IMR-90 (cell line): ENCODE data around the gene SLC35F3. TPM values are rescaled to one million over a fixed set of nuclear protein-coding genes. Genes with fewer than 3 reads are reported as not detected.

Experiments used
- ATAC-seq: fragments of 200-7000 bp; cut with Tn5 transposase; 2 replicates; pipeline ENCODE4 v1.9.1; 2020; ENCODE audit warnings: low read depth, mild to moderate bottlenecking, moderate library complexity
- BruUV-seq: library from RNA; stranded (reverse); fragments of 400-500 nt; replicated peaks from 2 replicates; lab custom pipeline; 2021; lab: Mats Ljungman, UMichigan
- CTCF ChIA-PET: fragments of 300-600 bp; formaldehyde crosslinking; extraction: SDS; loops from one replicate; lab custom pipeline; 2021; ENCODE audit warnings: antibody characterized with exemption; lab: Yijun Ruan, JAX
- POLR2A ChIA-PET: fragments of 300-600 bp; sonication (Branson Sonifier 250); formaldehyde crosslinking; loops from one replicate; lab custom pipeline; 2022; ENCODE audit warnings: antibody characterized with exemption; ENCODE audit not compliant: unreplicated experiment; lab: Charles Lee
- DNase-seq: peaks from one replicate; pipeline ENCODE4 v3.0.0; 2013
- H2AFZ ChIP-seq: replicated peaks from 2 replicates; pipeline ENCODE3; 2013; ENCODE audit warnings: low read length, mild to moderate bottlenecking; ENCODE audit not compliant: poor library complexity
- H2AK5ac ChIP-seq: 2 replicates; pipeline ENCODE4 v1.6.1; 2013; ENCODE audit warnings: low read depth, low read length, inconsistent platforms
- H2AK9ac ChIP-seq: replicated peaks from 2 replicates; pipeline ENCODE3; 2013; ENCODE audit warnings: mild to moderate bottlenecking, low read depth, low read length, moderate library complexity; ENCODE audit not compliant: poor library complexity
- H2BK120ac ChIP-seq: 2 replicates; pipeline ENCODE4 v1.6.1; 2013; ENCODE audit warnings: low read depth, low read length, inconsistent platforms
- H2BK15ac ChIP-seq: 3 replicates; pipeline ENCODE4 v1.6.1; 2013; ENCODE audit warnings: low read depth, low read length, inconsistent platforms
- H2BK20ac ChIP-seq: 2 replicates; pipeline ENCODE4 v1.6.1; 2013; ENCODE audit warnings: low read depth, mild to moderate bottlenecking, inconsistent platforms, low read length, moderate library complexity
- H2BK5ac ChIP-seq: 2 replicates; pipeline ENCODE4 v1.6.1; 2013; ENCODE audit warnings: mild to moderate bottlenecking, low read depth, low read length, inconsistent platforms; ENCODE audit not compliant: poor library complexity, severe bottlenecking
- H3K14ac ChIP-seq: replicated peaks from 2 replicates; pipeline ENCODE4 v1.6.1; 2013; ENCODE audit warnings: low read depth, low read length, inconsistent platforms
- H3K18ac ChIP-seq: 2 replicates; pipeline ENCODE4 v1.6.1; 2013; ENCODE audit warnings: low read depth, low read length, control low read depth
- H3K23ac ChIP-seq: 2 replicates; pipeline ENCODE4 v1.6.1; 2013; ENCODE audit warnings: low read depth, low read length, inconsistent platforms
- H3K27ac ChIP-seq: 2 replicates; pipeline ENCODE4 v1.5.1; 2013; ENCODE audit warnings: mild to moderate bottlenecking, control low read depth, low read length; ENCODE audit not compliant: insufficient read depth
- H3K27me3 ChIP-seq: 2 replicates; pipeline ENCODE4 v1.6.1; 2013; ENCODE audit warnings: low read length; ENCODE audit not compliant: control insufficient read depth, insufficient read depth
- H3K36me3 ChIP-seq: 2 replicates; pipeline ENCODE4 v1.6.1; 2013; ENCODE audit warnings: low read length, mixed read lengths; ENCODE audit not compliant: control insufficient read depth, insufficient read depth
- H3K4ac ChIP-seq: 2 replicates; pipeline ENCODE4 v1.6.1; 2013; ENCODE audit warnings: low read depth, low read length, inconsistent platforms
- H3K4me1 ChIP-seq: 2 replicates; pipeline ENCODE4 v1.6.1; 2013; ENCODE audit warnings: low read length, mixed read lengths; ENCODE audit not compliant: control insufficient read depth, insufficient read depth
- H3K4me2 ChIP-seq: 2 replicates; pipeline ENCODE4 v1.6.1; 2013; ENCODE audit warnings: low read depth, mild to moderate bottlenecking, control low read depth, low read length, moderate library complexity
- H3K4me3 ChIP-seq: 2 replicates; pipeline ENCODE4 v1.5.1; 2013; ENCODE audit warnings: low read depth, mild to moderate bottlenecking, control low read depth, low read length, moderate library complexity; ENCODE audit not compliant: insufficient read depth
- H3K56ac ChIP-seq: 2 replicates; pipeline ENCODE4 v1.6.1; 2013; ENCODE audit warnings: low read length, inconsistent platforms; ENCODE audit not compliant: insufficient read depth; ENCODE audit errors: extremely low read depth
- H3K79me1 ChIP-seq, 2 experiments: 2 replicates each; pipeline ENCODE4 v1.6.1; 2013; ENCODE audit warnings: low read length in 2 of 2, inconsistent platforms in 1 of 2, low read depth in 1 of 2
- H3K9ac ChIP-seq: 2 replicates; pipeline ENCODE4 v1.6.1; 2013; ENCODE audit warnings: low read depth, low read length, control low read depth
- H3K9me1 ChIP-seq: 2 replicates; pipeline ENCODE4 v1.6.1; 2013; ENCODE audit warnings: low read length, inconsistent platforms; ENCODE audit not compliant: insufficient read depth
- H3K9me3 ChIP-seq: 2 replicates; pipeline ENCODE4 v1.6.1; 2013; ENCODE audit warnings: low read length; ENCODE audit not compliant: control insufficient read depth, insufficient read depth
- H4K20me1 ChIP-seq: 2 replicates; pipeline ENCODE4 v1.6.1; 2013; ENCODE audit warnings: low read length, inconsistent platforms; ENCODE audit not compliant: insufficient read depth
- H4K5ac ChIP-seq: 2 replicates; pipeline ENCODE4 v1.6.1; 2013; ENCODE audit warnings: mild to moderate bottlenecking, low read depth, low read length, control low read depth
- H4K8ac ChIP-seq, 2 experiments: 2 replicates each; pipeline ENCODE4 v1.6.1; 2013; ENCODE audit warnings: low read depth in 2 of 2, low read length in 2 of 2, control low read depth in 1 of 2, inconsistent platforms in 1 of 2
- H4K91ac ChIP-seq: 2 replicates; pipeline ENCODE4 v1.6.1; 2013; ENCODE audit warnings: low read depth, low read length, inconsistent platforms; ENCODE audit not compliant: insufficient read depth
- BHLHE40 ChIP-seq: fragments of 150-350 bp; IDR thresholded peaks from 2 replicates; pipeline ENCODE4 v1.6.1; 2016; ENCODE audit warnings: mild to moderate bottlenecking, low read depth, low read length
- CEBPB ChIP-seq: IDR thresholded peaks from 2 replicates; pipeline ENCODE4 v1.6.1; 2012; ENCODE audit warnings: low read depth, low read length, improper control_type of control experiment
- FOS ChIP-seq: fragments of 150-350 bp; IDR thresholded peaks from 2 replicates; pipeline ENCODE4 v1.6.1; 2016; ENCODE audit warnings: low read depth, low read length
- MAFK ChIP-seq: IDR thresholded peaks from 2 replicates; pipeline ENCODE4 v1.6.1; 2012; ENCODE audit warnings: low read depth, low read length, improper control_type of control experiment
- MAZ ChIP-seq: IDR thresholded peaks from 2 replicates; pipeline ENCODE4 v1.6.1; 2012; ENCODE audit warnings: low read depth, mild to moderate bottlenecking, low read length, improper control_type of control experiment, moderate library complexity, borderline replicate concordance
- MXI1 ChIP-seq: IDR thresholded peaks from 2 replicates; pipeline ENCODE4 v1.6.1; 2012; ENCODE audit warnings: low read depth, mild to moderate bottlenecking, low read length, moderate library complexity, borderline replicate concordance
- NFE2L2 ChIP-seq: fragments of 150-350 bp; IDR thresholded peaks from 2 replicates; pipeline ENCODE4 v1.6.1; 2016; ENCODE audit warnings: low read depth, mild to moderate bottlenecking, low read length
- POLR2A ChIP-seq: IDR thresholded peaks from 2 replicates; pipeline ENCODE4 v1.6.1; 2012; ENCODE audit warnings: mild to moderate bottlenecking, low read depth, low read length
- RAD21 ChIP-seq: IDR thresholded peaks from 2 replicates; pipeline ENCODE4 v1.6.1; 2012; ENCODE audit warnings: low read length, improper control_type of control experiment
- RCOR1 ChIP-seq: IDR thresholded peaks from 2 replicates; pipeline ENCODE4 v1.6.1; 2012; ENCODE audit warnings: mild to moderate bottlenecking, low read length, improper control_type of control experiment; ENCODE audit not compliant: insufficient replicate concordance
- SMC3 ChIP-seq: fragments of 150-350 bp; IDR thresholded peaks from 2 replicates; pipeline ENCODE4 v1.6.1; 2016; ENCODE audit warnings: low read depth, mild to moderate bottlenecking, antibody characterized with exemption, low read length, moderate library complexity
- WGBS, 2 experiments: methylation state at CpG; one replicate each; pipeline versions ENCODE4 v1.1.5 to v1.1.7; 2013; ENCODE audit warnings: missing lambda C conversion rate in 2 of 2; ENCODE audit not compliant: insufficient read length in 1 of 2; ENCODE audit errors: extremely low coverage in 2 of 2; 5-methylcytosine and 5-hydroxymethylcytosine counted together
- dilution Hi-C: fragments of 300-500 bp; cut with HindIII; formaldehyde crosslinking; loops from one replicate; pipeline ENCODE4 v1.14.3; 2018; ENCODE audit warnings: low sequenced_read_pairs; ENCODE audit not compliant: unreplicated experiment
- in situ Hi-C: fragments of 300-500 bp; cut with MboI; formaldehyde crosslinking; loops from 3 replicates; pipeline ENCODE4 v1.14.3; 2019; ENCODE audit warnings: low sequenced_read_pairs, inconsistent platforms, mixed read lengths
- intact Hi-C: fragments of 100-400 bp; cut with micrococcal nuclease; formaldehyde crosslinking; loops from 2 replicates; pipeline ENCODE4 v1.10.0; 2022
- polyA plus RNA-seq, 3 experiments: library from polyadenylated mRNA; depleted of rRNA; stranded (reverse); fragments of >200 nt; gene quantifications; 2 replicates each; pipeline ENCODE4 v1.2.3, GENCODE V29; 2012; ENCODE audit warnings: low replicate concordance in 1 of 3
- total RNA-seq: library from RNA; depleted of rRNA; stranded (reverse); fragments of >200 nt; gene quantifications from 2 replicates; pipeline ENCODE4 v1.2.3, GENCODE V29; 2012
- TF ChIP-seq, protein P1 (sequence below): conservative IDR thresholded peaks from 2 replicates; pipeline ENCODE4 v1.5.1; 2012; ENCODE audit warnings: mild to moderate bottlenecking, low read depth, low read length, improper control_type of control experiment
- TF ChIP-seq, protein P2 (sequence below): fragments of 150-350 bp; IDR thresholded peaks from 2 replicates; pipeline ENCODE4 v1.6.1; 2016; ENCODE audit warnings: low read depth, mild to moderate bottlenecking, low read length, moderate library complexity, borderline replicate concordance
- TF ChIP-seq, protein P3 (sequence below): fragments of 150-350 bp; IDR thresholded peaks from 2 replicates; pipeline ENCODE4 v1.6.1; 2017; ENCODE audit warnings: mild to moderate bottlenecking, antibody characterized with exemption, low read length, low read depth

Gene SLC35F3
- total and polyA plus RNA-seq, 2 of the 4 experiments (the other 2 are of a cell fraction): under 0.01 to 0.17 TPM

DNA sequence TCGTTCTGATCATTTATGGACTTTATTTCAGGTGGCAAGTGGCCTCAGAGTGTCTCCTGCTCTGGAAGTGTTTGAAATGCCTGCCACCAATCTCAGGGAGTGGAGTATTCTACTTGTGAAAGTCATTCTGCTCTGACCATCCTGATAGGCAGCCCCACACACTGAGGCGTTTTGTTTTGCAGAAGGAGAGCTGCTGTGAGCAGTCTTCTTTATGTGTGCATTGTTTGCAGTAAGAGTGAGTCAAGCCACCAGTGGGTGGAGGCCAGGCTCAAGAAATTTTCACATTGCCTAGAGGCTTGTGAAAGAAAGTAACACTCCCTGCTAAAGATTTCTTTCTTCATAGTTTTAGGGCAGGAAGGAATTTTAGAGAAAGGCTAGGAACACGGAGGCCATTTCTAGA, 204.4 kb downstream of the SLC35F3 start:
- Histone ChIP-seq H2AK5ac (no peak overlapping the region), H3K23ac (no peak overlapping the region), H3K56ac (no peak overlapping the region), H2BK15ac (no peak overlapping the region), H3K9ac (no peak overlapping the region), H4K20me1 (no peaks in the 10 kb centered on the region), H4K8ac (no peak overlapping the region), H2BK20ac (no peak overlapping the region), H2BK5ac (no peak overlapping the region), H3K36me3 (no peaks in the 10 kb centered on the region), H2AFZ (no peak overlapping the region), H2AK9ac (no peak overlapping the region), H3K9me1 (no peaks in the 10 kb centered on the region), H2BK120ac (no peak overlapping the region), H3K4me1 (no peaks in the 10 kb centered on the region), H3K27ac (no peak overlapping the region), H3K4me2 (no peak overlapping the region), H4K91ac (no peak overlapping the region), H3K27me3 (no peaks in the 10 kb centered on the region), H3K4me3 (no peak overlapping the region), H3K14ac (no peak overlapping the region), H3K4ac (no peak overlapping the region), H3K18ac (no peak overlapping the region), H4K5ac (no peak overlapping the region), H3K79me1 (no peaks in the 10 kb centered on the region), H3K9me3 (no peaks in the 10 kb centered on the region)
- no peak for TF ChIP-seq CEBPB
- TF ChIP-seq, protein P1, sequence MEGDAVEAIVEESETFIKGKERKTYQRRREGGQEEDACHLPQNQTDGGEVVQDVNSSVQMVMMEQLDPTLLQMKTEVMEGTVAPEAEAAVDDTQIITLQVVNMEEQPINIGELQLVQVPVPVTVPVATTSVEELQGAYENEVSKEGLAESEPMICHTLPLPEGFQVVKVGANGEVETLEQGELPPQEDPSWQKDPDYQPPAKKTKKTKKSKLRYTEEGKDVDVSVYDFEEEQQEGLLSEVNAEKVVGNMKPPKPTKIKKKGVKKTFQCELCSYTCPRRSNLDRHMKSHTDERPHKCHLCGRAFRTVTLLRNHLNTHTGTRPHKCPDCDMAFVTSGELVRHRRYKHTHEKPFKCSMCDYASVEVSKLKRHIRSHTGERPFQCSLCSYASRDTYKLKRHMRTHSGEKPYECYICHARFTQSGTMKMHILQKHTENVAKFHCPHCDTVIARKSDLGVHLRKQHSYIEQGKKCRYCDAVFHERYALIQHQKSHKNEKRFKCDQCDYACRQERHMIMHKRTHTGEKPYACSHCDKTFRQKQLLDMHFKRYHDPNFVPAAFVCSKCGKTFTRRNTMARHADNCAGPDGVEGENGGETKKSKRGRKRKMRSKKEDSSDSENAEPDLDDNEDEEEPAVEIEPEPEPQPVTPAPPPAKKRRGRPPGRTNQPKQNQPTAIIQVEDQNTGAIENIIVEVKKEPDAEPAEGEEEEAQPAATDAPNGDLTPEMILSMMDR: no peak
- TF ChIP-seq NFE2L2: no peak
- TF ChIP-seq SMC3: no peak
- TF ChIP-seq MAFK: no peak
- TF ChIP-seq, protein P2, sequence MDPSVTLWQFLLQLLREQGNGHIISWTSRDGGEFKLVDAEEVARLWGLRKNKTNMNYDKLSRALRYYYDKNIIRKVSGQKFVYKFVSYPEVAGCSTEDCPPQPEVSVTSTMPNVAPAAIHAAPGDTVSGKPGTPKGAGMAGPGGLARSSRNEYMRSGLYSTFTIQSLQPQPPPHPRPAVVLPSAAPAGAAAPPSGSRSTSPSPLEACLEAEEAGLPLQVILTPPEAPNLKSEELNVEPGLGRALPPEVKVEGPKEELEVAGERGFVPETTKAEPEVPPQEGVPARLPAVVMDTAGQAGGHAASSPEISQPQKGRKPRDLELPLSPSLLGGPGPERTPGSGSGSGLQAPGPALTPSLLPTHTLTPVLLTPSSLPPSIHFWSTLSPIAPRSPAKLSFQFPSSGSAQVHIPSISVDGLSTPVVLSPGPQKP: no peak
- no peak for TF ChIP-seq BHLHE40
- no peak for TF ChIP-seq MXI1
- no peak for TF ChIP-seq RCOR1
- TF ChIP-seq POLR2A: no peak
- TF ChIP-seq, protein P3, sequence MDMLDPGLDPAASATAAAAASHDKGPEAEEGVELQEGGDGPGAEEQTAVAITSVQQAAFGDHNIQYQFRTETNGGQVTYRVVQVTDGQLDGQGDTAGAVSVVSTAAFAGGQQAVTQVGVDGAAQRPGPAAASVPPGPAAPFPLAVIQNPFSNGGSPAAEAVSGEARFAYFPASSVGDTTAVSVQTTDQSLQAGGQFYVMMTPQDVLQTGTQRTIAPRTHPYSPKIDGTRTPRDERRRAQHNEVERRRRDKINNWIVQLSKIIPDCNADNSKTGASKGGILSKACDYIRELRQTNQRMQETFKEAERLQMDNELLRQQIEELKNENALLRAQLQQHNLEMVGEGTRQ: no peak
- no peak for TF ChIP-seq RAD21
- TF ChIP-seq MAZ: no peak
- TF ChIP-seq FOS: no peak
- POLR2A ChIA-PET: interaction anchor here (0.6 kb wide), 1 partner anchor 672 kb away, joined by 3 read pairs; no protein-coding TSS in a partner anchor
- DNase-seq (peak; percentile 46), ATAC-seq (peak; percentile 84)
- WGBS, 2 experiments: no CpG with 5 or more reads among the region's 3 CpGs
- in situ Hi-C loops (loop anchor here (25.0 kb wide), 1 partner anchor 478 kb away; no protein-coding TSS in a partner anchor), dilution Hi-C loops (no loop called here), intact Hi-C loops (no loop called here)
- CTCF ChIA-PET: interaction anchor here (0.6 kb wide), 1 partner anchor 1459 kb away, joined by 5 read pairs; no protein-coding TSS in a partner anchor
- BruUV-seq: no TSS peak
